Adrenal gland (tissue), 19 donors: ENCODE results near the gene ZNF17. TPM values are rescaled to one million over a fixed set of nuclear protein-coding genes. Genes with fewer than 3 reads are reported as not detected.
A peak's percentile ranks its signal among the peaks of the same experiment; 100 is the strongest.

Experiments used
- DNase-seq, 7 donors: peaks; one replicate each; pipeline ENCODE4 v3.0.0-alpha.2; 2019 to 2020
- H3K27ac ChIP-seq, 5 donors: fragments of 200-600 bp; sonication (generic) in 4 of 5; 1 replicate in 3 of 5; 2 replicates in 2 of 5; pipeline versions ENCODE4 v1.5.1 to v1.8.0; 2016 to 2020; ENCODE audit warnings: mild to moderate bottlenecking in 1 of 5
- H3K27me3 ChIP-seq: fragments of 200-600 bp; 2 replicates; pipeline ENCODE4 v1.8.0; 2021
- H3K36me3 ChIP-seq, 2 donors: fragments of 200-600 bp; replicated peaks in 1 of 2; 1 replicate in 1 of 2; 2 replicates in 1 of 2; pipeline versions ENCODE4 v1.5.1 to v1.8.0; 2018 to 2022
- H3K4me1 ChIP-seq, 2 donors: fragments of 200-600 bp; replicated peaks in 1 of 2; 1 replicate in 1 of 2; 2 replicates in 1 of 2; pipeline versions ENCODE4 v1.5.1 to v1.8.0; 2018 to 2021
- H3K4me3 ChIP-seq, 4 donors: fragments of 200-600 bp; sonication (generic) in 3 of 4; one replicate each; pipeline ENCODE4 v1.5.1; 2016 to 2018
- H3K9me3 ChIP-seq, 3 donors: fragments of 200-600 bp; sonication (generic) in 1 of 3; replicated peaks in 1 of 3; 1 replicate in 2 of 3; 2 replicates in 1 of 3; pipeline versions ENCODE4 v1.5.1 to v1.8.0; 2016 to 2021
- CTCF ChIP-seq, 6 experiments: fragments of 450-650 bp in 4 of 6; fragments of 200-600 bp in 2 of 6; sonication (generic) in 1 of 6; IDR thresholded peaks; 1 replicate in 5 of 6; 2 replicates in 1 of 6; pipeline versions ENCODE4 v1.5.1 to v1.8.0; 2016 to 2021; ENCODE audit warnings: antibody characterized with exemption in 6 of 6, mild to moderate bottlenecking in 2 of 6, moderate library complexity in 1 of 6
- POLR2A ChIP-seq, 2 donors: fragments of 450-650 bp; IDR thresholded peaks; one replicate each; pipeline ENCODE4 v1.6.1; 2017; ENCODE audit warnings: antibody characterized with exemption in 2 of 2, mild to moderate bottlenecking in 2 of 2, moderate library complexity in 1 of 2
- WGBS, 4 donors: extraction: QIAGEN DNeasy Blood & Tissue Kit in 2 of 4; methylation state at CpG; one replicate each; pipeline versions ENCODE4 v1.1.5 to v1.1.7; 2013 to 2017; 5-methylcytosine and 5-hydroxymethylcytosine counted together
- intact Hi-C, 2 donors: fragments of 100-400 bp; cut with DNase I; formaldehyde crosslinking; loops; one replicate each; pipeline versions ENCODE4 v1.14.1 to v1.15.0; 2022 to 2023
- long read RNA-seq, 10 donors: library from polyadenylated mRNA in 3 of 10; unstranded in 2 of 10; stranded (forward) in 1 of 10; transcript quantifications; one replicate each; pipeline ENCODE4 v2.0.0 and lab custom pipeline, GENCODE V29; 2021 to 2026
- polyA plus RNA-seq, 3 donors: library from polyadenylated mRNA; stranded (reverse); fragments of 200-250 nt in 2 of 3; fragments of 350-450 nt in 1 of 3; fragmentation: Illumina TruSeq in 1 of 3; extraction: RNeasy Lipid Tissue Mini Kit (QIAGEN cat#74804) in 1 of 3; gene quantifications; one replicate each; pipeline ENCODE4 v1.2.3, GENCODE V29; 2013 to 2014
- total RNA-seq, 9 donors: library from RNA; depleted of rRNA in 4 of 9; stranded (reverse); fragments of >200 nt in 4 of 9; fragments of 120-200 nt in 1 of 9; fragmentation: NEBNext Ultra II Directional in 1 of 9; extraction: Animal tissue kit (Norgen Biotek cat#: 25700) in 1 of 9; gene quantifications; one replicate each; pipeline versions ENCODE4 v1.1.0 to v1.2.4, GENCODE V29; 2013 to 2023
- donor health status: healthy with polysubstance abuse.
- donor health status: Bipolar disorder and iron deficiency.
- donor health status: DM: yes; HTN: yes; CAD: no.
- donor health status: DM: no; HTN: no; CAD: no.
- donor health status: DM: no; HTN: no; CAD: no.
- donor health status: DM: yes; HTN: yes; CAD: no.

ZNF17 gene
- 10 to 100 TPM in 5 of 9 donors, 1 to 10 TPM in 4; 3.6 to 16.5 (median 10.6) TPM for total RNA-seq
- polyA plus RNA-seq = 1 to 10 TPM; 2.8 to 5.5 (median 4.7) TPM
- long read RNA-seq, donor 1 = 0 reads
- long read RNA-seq, donor 2, partial matches to known transcripts = 0 of 1 reads
- long read RNA-seq, donor 2, other reads (novel, unspliced or antisense) = 0 of 1 reads
- long read RNA-seq, donor 3, partial matches to known transcripts = 0 of 2 reads
- long read RNA-seq, donor 3, other reads (novel, unspliced or antisense) = 0 of 2 reads
- long read RNA-seq, donor 4, partial matches to known transcripts = 0 of 2 reads
- long read RNA-seq, donor 4, other reads (novel, unspliced or antisense) = 0 of 2 reads
- long read RNA-seq, donor 5, partial matches to known transcripts = 0 of 3 reads
- long read RNA-seq, donor 5, other reads (novel, unspliced or antisense) = 0 of 3 reads
- long read RNA-seq, donor 6, partial matches to known transcripts = 0 of 2 reads
- long read RNA-seq, donor 6, other reads (novel, unspliced or antisense) = 0 of 2 reads
- long read RNA-seq, donor 7, partial matches to known transcripts = 0 of 1 reads
- long read RNA-seq, donor 7, other reads (novel, unspliced or antisense) = 0 of 1 reads
- long read RNA-seq, donor 8 = 0 reads
- long read RNA-seq, donor 9, partial matches to known transcripts = 0 of 2 reads
- long read RNA-seq, donor 9, other reads (novel, unspliced or antisense) = 0 of 2 reads
- long read RNA-seq, donor 10 = 0 reads

GRCh38 chr19:57410877-57411671, at the start of gene ZNF17:
Gene ZNF17 (plus strand): TSS chr19:57411161. CDS start chr19:57413616, 2,455 bp downstream.
- Histone ChIP-seq H3K27me3 (no peaks in the 10 kb centered on the region), H3K27ac (peak within 1 kb of the TSS in 3 of 5 donors; percentile 18 to 66 (median 43)), H3K9me3 (no peaks in the 10 kb centered on the region), H3K4me3 (peak within 1 kb of the TSS; percentile 27 to 89 (median 79)), H3K36me3 (no peaks in the 10 kb centered on the region), H3K4me1 (peaks cover 0 to 17% of the 10 kb centered on the region in 2 donors)
- WGBS, 4 donors = 0% methylated on average over 22 to 55 of the region's 55 CpGs
- DNase-seq = peak; percentile 92 to 98 (median 96)
- TF ChIP-seq CTCF (IDR thresholded peaks at IDR 0.05) = no peak
- TF ChIP-seq POLR2A (IDR thresholded peaks at IDR 0.05) = no peak
- intact Hi-C loops = no loop called here

GRCh38 chr19:57362419-57362818, 48.5 kb upstream of the ZNF17 start:
- TF ChIP-seq CTCF (IDR thresholded peaks at IDR 0.05) (no peak), POLR2A (IDR thresholded peaks at IDR 0.05) (no peak)
- 53 to 76% (median 73%) methylated on average over 2 of the region's 2 CpGs for WGBS, 4 donors
- Histone ChIP-seq H3K9me3 (no peaks in the 10 kb centered on the region), H3K36me3 (peaks cover 0 to 6% of the 10 kb centered on the region in 2 donors), H3K4me1 (peaks cover 23 to 35% of the 10 kb centered on the region in 2 donors), H3K27ac (peak overlapping the region; percentile 62 to 99 (median 84)), H3K27me3 (no peaks in the 10 kb centered on the region), H3K4me3 (peak overlapping the region in 1 of 4 donors; percentile 68)
- intact Hi-C loops = no loop called here
- no peak for DNase-seq

GRCh38 chr19:57362997-57363687, 47.8 kb upstream of the ZNF17 start, which contains the start of the genes TRAPPC2B and ZNF547:
Gene TRAPPC2B (plus strand): TSS chr19:57363551. CDS start chr19:57364834, 1,283 bp downstream.
Gene ZNF547 (plus strand): TSS chr19:57363551. CDS start chr19:57368556, 5,005 bp downstream.
- WGBS, 4 donors = 1 to 6% (median 3%) methylated on average over 11 to 47 of the region's 47 CpGs
- peak within 1 kb of the TSS; percentile 65 to 99 (median 92) for H3K27ac ChIP-seq
- TF ChIP-seq POLR2A (IDR thresholded peaks at IDR 0.05) (peak; percentile 65 to 91), CTCF (IDR thresholded peaks at IDR 0.05) (no peak)
- intact Hi-C loops = no loop called here
- H3K4me3 ChIP-seq = peak within 1 kb of the TSS; percentile 13 to 86 (median 66)
- DNase-seq = peak; percentile 99 to 100 (median 100)
- no peaks in the 10 kb centered on the region for H3K36me3 ChIP-seq
- peaks cover 23 to 35% of the 10 kb centered on the region in 2 donors for H3K4me1 ChIP-seq
- H3K27me3 ChIP-seq = no peaks in the 10 kb centered on the region
- no peaks in the 10 kb centered on the region for H3K9me3 ChIP-seq
